Ishikawa (cell line): ENCODE data around the gene ACHE.

Experiments used
- CEBPB ChIP-seq: IDR thresholded peaks from 2 replicates; pipeline ENCODE4 v1.6.1; 2012
- CREB1 ChIP-seq: IDR thresholded peaks from 2 replicates; pipeline ENCODE4 v1.6.1; 2012; ENCODE audit warnings: low read depth
- EGR1 ChIP-seq: IDR thresholded peaks from 2 replicates; pipeline ENCODE4 v1.6.1; 2012
- EP300 ChIP-seq: IDR thresholded peaks from 2 replicates; pipeline ENCODE4 v1.6.1; 2012; ENCODE audit warnings: borderline replicate concordance
- FOXM1 ChIP-seq: IDR thresholded peaks from 2 replicates; pipeline ENCODE4 v1.6.1; 2012; ENCODE audit warnings: low read depth, borderline replicate concordance
- NFIC ChIP-seq: IDR thresholded peaks from 2 replicates; pipeline ENCODE4 v1.6.1; 2012
- RAD21 ChIP-seq: IDR thresholded peaks from 2 replicates; pipeline ENCODE4 v1.6.1; 2012; ENCODE audit warnings: low read depth
- TAF1 ChIP-seq: IDR thresholded peaks from 2 replicates; pipeline ENCODE4 v1.6.1; 2012; ENCODE audit warnings: low read depth, mild to moderate bottlenecking
- TCF12 ChIP-seq: IDR thresholded peaks from 2 replicates; pipeline ENCODE4 v1.6.1; 2012; ENCODE audit warnings: low read depth
- TEAD4 ChIP-seq: IDR thresholded peaks from 2 replicates; pipeline ENCODE4 v1.6.1; 2012
- USF1 ChIP-seq: IDR thresholded peaks from 2 replicates; pipeline ENCODE4 v1.6.1; 2012
- YY1 ChIP-seq: IDR thresholded peaks from 2 replicates; pipeline ENCODE4 v1.6.1; 2012; ENCODE audit warnings: low read depth
- ZBTB7A ChIP-seq: IDR thresholded peaks from 2 replicates; pipeline ENCODE4 v1.6.1; 2012; ENCODE audit warnings: low read depth
- TF ChIP-seq, protein P1 (sequence below): IDR thresholded peaks from 2 replicates; pipeline ENCODE4 v1.6.1; 2012
- TF ChIP-seq, protein P2 (sequence below): IDR thresholded peaks from 2 replicates; pipeline ENCODE4 v1.6.1; 2012; ENCODE audit warnings: low read depth, mild to moderate bottlenecking

The ACHE gene

DNA sequence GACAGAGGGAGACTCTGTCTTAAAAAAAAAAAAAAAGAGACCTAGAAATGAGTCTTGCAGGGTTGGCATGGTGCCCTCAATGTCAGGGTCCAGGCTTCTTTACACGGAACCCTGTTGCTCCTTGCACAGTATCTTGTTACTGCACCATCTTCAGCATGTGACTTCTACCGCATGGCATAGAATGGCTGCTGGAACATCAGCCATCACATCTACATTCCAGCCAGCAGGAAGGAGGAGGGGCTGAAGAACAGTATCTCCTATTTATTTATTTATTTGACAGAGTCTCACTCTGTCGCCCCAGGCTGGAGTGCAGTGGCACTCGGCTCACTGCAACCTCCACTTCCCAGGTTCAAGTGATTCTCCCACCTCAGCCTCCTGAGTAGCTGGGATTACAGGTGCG, 3.7 kb upstream of the ACHE start:
- TF ChIP-seq NFIC (no peak), CREB1 (no peak), YY1 (no peak), RAD21 (no peak), EP300 (no peak), ZBTB7A (no peak), CEBPB (no peak), TCF12 (no peak), EGR1 (no peak), TEAD4 (no peak), USF1 (no peak), FOXM1 (no peak), TAF1 (no peak)
- TF ChIP-seq, protein P1, sequence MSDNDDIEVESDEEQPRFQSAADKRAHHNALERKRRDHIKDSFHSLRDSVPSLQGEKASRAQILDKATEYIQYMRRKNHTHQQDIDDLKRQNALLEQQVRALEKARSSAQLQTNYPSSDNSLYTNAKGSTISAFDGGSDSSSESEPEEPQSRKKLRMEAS: no peak
- TF ChIP-seq, protein P2, sequence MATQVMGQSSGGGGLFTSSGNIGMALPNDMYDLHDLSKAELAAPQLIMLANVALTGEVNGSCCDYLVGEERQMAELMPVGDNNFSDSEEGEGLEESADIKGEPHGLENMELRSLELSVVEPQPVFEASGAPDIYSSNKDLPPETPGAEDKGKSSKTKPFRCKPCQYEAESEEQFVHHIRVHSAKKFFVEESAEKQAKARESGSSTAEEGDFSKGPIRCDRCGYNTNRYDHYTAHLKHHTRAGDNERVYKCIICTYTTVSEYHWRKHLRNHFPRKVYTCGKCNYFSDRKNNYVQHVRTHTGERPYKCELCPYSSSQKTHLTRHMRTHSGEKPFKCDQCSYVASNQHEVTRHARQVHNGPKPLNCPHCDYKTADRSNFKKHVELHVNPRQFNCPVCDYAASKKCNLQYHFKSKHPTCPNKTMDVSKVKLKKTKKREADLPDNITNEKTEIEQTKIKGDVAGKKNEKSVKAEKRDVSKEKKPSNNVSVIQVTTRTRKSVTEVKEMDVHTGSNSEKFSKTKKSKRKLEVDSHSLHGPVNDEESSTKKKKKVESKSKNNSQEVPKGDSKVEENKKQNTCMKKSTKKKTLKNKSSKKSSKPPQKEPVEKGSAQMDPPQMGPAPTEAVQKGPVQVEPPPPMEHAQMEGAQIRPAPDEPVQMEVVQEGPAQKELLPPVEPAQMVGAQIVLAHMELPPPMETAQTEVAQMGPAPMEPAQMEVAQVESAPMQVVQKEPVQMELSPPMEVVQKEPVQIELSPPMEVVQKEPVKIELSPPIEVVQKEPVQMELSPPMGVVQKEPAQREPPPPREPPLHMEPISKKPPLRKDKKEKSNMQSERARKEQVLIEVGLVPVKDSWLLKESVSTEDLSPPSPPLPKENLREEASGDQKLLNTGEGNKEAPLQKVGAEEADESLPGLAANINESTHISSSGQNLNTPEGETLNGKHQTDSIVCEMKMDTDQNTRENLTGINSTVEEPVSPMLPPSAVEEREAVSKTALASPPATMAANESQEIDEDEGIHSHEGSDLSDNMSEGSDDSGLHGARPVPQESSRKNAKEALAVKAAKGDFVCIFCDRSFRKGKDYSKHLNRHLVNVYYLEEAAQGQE: no peak

DNA sequence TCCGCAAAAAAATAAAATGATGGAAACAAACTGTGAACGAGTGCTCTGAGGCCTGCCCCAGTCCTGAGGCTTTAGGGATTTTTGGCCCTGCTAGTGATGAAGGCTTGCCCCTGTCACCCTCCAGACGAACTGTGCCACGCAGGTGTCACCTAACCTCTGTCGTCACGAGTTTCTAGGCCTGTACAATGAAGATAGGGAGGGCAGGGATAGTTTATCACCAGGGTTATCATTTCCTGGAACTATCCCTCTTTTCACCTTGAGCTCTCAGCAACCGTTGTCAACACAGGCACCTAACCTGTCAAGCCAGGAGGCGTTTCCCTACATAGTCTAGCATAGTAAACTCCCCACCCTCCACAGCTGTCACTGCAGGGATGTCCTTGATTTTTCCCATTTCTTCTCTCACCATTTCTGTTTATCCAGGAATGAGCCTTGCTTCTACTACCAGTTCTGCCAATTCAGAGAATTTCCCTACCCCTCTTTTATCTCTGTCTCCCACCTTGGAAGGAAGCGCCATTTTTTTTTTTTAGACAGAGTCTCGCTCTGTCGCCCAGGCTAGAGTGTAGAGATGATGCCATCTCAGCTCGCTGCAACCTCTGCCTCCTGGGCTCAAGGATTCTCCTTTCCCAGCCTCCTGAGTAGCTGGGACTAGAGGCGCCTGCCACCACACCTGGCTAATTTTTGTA, 2.2 kb upstream of the ACHE start:
- TF ChIP-seq, protein P1: no peak

- no peak for TF ChIP-seq CEBPB
- peak; percentile 90 for TF ChIP-seq ZBTB7A
- TF ChIP-seq, protein P1: peak; percentile 48
- peak; percentile 62 for TF ChIP-seq RAD21
Measured at GRCh38 chr7:100896732-100897608, 1.3 kb upstream of the ACHE start.

DNA sequence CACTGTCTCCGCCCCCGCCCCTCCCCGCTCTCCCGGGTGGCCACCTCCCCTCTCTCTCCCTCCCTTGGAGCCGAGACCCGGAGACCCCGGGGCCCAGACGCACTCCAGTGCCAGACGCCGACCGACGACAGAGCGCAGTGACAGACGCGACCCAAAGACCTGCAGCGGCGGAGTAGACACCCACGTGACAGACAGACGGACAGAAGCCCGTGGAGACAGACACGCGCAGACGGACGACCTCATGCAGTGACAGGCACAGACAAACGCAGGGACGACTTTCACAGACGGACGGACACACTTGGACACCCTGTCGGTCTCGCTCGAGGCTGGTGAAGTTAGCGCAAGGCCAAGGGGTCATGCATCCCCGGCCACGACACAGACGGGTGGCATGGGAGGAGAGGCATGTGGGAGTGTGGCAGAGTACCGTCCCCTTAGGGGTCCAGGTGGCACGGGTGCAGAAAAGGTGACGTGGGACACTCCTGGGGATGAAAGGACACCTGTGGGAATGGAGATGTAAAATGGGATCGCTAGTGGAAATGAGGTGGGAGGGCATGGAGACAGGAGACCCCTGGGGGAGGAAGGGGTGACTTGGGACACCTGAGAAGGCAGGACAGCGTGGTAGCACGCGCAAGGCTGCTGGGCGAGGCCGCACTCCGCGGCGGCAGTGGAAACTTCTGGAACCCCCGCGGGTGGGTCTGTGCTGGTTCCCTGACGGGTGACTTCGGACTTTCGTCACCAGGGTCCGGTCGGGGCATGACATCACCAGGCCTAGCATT, 456 bp upstream of the ACHE start:
- TF ChIP-seq USF1: peak; percentile 64
- TF ChIP-seq, protein P1: peak; percentile 78
- TF ChIP-seq CREB1: 0 out of 2 replicates have a peak, but pooled peaks have one; percentile 25
- peak; percentile 80 for TF ChIP-seq ZBTB7A
- no peak for TF ChIP-seq EP300
- TF ChIP-seq TCF12: 0 out of 2 replicates have a peak, but pooled peaks have one; percentile 18

DNA sequence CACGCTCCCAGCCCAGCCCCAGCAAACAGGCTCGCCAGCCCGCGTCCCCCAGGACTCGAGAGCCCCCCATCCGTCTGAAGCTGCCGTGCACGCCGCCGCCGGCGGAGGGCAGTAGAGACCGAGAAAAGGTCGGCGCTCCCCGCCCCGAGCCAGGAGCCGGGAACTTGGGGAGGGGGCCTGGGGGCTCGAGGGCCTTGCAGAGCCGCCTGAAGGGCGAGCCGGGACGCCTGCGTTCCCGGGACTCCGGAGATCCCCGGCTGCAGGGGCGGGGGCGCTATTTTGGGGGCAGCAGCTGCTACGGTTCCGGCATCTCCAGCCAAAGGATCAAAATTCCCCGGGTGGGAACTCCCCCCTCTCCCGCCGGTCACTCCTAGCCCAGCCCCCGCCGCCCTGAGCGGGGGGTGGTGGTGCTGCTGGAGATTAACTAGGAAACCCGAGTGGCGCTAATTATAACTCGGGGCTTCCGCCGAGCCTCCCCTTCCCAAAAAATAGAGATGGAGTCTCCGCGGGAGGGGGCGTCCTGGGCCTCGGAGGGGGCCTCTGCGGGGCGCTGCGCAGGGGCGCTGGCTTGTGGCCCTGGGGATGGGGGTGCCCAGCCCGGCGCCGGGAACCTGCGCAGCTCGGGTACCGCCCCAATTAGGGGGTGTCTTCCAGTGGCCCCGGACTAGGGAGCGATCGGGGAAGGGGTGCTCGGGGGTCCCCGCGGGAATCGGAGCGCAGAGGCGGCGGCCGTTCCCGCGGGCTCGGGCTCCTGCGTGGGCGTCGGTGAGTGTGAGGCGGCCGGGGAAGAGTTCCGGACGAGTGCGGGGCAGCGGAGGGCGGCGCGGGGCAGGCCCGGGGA, 608 bp downstream of the ACHE start:
- TF ChIP-seq, protein P2: no peak
- peak; percentile 76 for TF ChIP-seq RAD21
- no peak for TF ChIP-seq NFIC
- TF ChIP-seq FOXM1: no peak
- peak; percentile 18; the same call in 1 of the 2 replicates for TF ChIP-seq EGR1
